Ecto neural progenitor cell (in vitro differentiated cells): ENCODE data around the gene FARSA.
"Not testable (repeated sequence)": the region's sequence is repeated elsewhere in the genome, so short reads cannot be mapped to it uniquely, and the experiment has no call there.

Source experiments
- DNase-seq: peaks from one replicate; pipeline ENCODE4 v3.0.0-alpha.2; 2018; ENCODE audit warnings: low spot score

FARSA gene

DNA sequence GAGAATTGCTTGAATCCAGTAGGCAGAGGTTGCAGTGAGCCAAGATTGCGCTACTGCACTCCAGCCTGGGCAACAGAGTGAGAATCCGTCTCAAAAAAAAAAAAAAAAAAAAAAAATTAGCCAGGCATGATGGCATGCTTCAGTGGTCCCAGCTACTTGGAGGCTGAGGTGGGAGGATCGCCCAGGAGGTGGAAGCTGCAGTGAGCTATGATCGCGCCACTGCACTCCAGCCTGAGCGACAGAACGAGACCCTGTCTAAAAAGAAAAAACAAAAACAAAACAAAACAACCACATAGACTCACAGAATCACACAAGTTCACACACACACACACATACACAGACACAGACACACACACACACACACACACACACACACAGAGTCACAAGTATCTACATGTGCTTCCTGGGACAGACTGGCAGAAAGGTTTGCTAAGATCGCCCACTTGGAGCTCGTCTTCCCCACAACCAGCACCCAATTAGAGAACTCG is 43.2 kb downstream of the FARSA start:
- not testable (repeated sequence) for DNase-seq

GRCh38 chr19:12888006-12888603 is 45.4 kb downstream of the FARSA start:
- DNase-seq = no peak

DNA sequence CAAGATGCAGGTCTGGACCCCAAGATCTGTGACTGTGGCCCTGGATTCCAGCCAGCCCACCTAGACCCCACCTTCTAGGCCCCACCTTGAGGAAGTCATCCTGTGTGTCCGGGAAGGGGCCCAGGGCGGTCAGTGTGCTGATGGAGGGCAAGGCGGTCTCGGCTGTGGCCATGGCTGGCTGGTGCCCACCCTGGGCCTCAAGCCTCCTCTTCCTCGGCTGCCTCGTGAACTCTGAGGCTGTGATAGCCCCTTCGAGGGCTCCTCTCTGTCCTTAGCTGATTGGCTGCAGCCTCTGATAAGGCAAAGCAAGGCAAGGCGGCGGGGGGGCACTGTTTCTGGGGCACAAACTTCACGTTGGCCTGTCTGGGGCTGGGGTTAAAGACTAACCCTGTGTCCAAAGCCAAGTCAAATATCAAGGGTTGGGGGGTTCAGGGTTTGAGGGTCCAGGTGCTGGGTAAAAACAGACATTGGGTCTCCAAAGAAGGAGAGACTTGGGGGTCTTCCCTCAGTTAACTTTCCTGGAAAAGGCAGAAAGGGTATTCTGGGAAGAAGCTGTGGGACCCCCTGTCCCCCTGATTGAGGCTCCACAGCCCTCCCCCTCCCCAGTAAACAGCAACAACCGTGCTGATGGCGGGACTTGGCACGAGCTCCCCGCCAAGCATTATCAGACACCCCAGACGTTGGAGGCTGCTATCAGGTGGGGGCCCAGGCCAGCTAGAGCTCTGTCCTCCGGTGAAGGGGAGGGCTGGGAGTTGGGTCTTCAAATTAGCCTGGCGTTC is 46.4 kb downstream of the FARSA start, which contains the start of gene KLF1:
TSS of gene KLF1 (minus strand) at position 233 of the 779 bp plus-strand sequence. CDS start at position 172, 61 bp downstream.
- no peak for DNase-seq

- no peak for DNase-seq
Measured at GRCh38 chr19:12886651-12886968, 46.9 kb downstream of the FARSA start.

GRCh38 chr19:12885749-12886650 is 47.5 kb downstream of the FARSA start:
- no peak for DNase-seq

DNA sequence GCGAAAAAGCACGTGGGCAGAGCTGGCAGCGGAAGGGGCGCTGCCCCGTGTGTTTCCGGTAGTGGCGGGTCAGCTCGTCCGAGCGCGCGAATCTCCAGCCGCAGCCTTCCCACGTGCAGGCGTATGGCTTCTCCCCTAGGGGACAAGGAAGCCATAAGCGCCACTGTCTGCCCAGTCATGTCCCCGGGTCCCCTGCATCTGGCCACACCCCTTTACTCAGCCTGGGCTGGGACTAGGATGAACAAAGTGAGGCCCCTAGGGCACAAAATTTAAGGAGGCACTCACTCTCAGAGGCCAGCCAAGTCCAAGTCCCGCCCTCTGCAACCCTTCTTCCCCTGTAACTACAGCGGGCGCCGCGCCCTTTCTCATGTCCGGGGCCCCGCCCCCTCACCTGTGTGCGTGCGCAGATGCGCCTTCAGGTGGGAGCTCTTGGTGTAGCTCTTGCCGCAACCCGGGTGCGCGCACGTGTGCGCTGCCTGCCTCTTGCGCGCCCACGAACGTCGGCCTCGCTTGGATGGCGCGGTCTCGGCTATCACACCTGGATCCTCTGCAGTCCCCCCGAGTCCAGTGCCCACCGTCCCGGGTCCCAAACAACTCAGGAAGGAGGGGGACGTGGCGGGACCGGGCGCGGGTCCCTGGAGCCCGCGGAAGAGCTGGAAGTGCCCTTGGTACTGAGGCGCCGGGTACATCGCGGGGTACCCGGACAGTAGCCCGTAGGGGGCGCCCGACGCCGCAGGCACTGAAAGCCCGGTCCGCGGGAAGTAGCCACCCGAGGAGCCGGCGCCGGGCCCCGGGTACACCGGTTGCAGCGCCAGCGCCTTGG is 48.4 kb downstream of the FARSA start:
- DNase-seq = peak; percentile 86

- DNase-seq = no peak
Measured at GRCh38 chr19:12884627-12884925, 48.9 kb downstream of the FARSA start.

DNA sequence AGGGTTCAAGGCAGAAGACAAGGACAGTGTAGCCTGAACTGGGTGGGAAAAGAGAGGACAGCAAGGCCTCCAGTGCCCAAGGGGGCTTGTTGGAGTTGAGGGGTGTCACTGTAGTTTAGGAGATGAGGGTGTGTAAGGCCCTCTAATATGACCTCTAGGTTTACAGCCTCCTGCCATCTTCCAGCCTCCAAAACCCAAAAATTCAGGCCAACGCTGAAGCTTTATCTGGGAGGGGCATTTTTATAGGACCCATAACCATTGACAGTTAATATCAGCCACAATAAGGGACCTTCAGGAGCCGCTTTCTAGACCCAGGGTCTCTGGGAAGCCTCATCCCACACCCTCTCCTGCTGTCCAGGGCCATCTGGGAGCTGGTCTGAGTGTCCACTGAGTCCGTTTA is 49.3 kb downstream of the FARSA start:
- DNase-seq = no peak

- no peak for DNase-seq
Measured at GRCh38 chr19:12882589-12882988, 50.9 kb downstream of the FARSA start.

GRCh38 chr19:12881172-12881808 is 52.2 kb downstream of the FARSA start, which contains the start of gene DNASE2:
Gene DNASE2 (minus strand): TSS chr19:12881449. CDS start chr19:12881375, 74 bp downstream.
- DNase-seq = peak; percentile 91

GRCh38 chr19:12880551-12881171 is 52.9 kb downstream of the FARSA start:
- DNase-seq = no peak

- DNase-seq = no peak
Measured at GRCh38 chr19:12875086-12875485, 58.4 kb downstream of the FARSA start.

DNA sequence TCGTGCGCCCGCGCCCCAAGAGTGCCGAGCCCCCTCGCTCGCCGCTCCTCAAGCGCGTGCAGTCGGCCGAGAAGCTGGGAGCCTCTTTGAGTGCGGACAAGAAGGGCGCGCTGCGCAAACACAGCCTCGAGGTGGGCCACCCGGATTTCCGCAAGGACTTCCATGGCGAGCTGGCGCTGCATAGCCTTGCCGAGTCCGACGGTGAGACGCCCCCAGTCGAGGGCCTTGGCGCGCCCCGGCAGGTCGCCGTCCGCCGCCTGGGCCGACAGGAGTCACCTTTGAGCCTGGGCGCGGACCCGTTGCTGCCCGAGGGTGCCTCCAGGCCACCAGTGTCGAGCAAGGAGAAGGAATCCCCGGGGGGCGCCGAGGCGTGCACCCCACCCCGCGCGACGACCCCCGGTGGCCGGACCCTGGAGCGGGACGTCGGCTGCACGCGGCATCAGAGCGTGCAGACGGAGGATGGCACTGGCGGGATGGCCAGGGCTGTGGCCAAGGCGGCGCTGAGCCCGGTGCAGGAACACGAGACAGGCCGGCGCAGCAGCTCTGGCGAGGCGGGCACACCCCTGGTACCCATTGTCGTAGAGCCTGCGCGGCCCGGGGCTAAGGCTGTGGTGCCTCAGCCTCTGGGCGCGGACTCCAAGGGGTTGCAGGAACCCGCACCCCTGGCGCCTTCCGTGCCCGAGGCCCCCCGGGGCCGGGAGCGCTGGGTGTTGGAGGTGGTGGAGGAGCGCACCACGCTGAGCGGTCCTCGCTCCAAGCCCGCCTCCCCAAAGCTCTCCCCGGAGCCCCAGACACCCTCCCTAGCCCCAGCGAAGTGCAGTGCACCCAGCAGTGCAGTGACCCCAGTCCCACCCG is 59.4 kb downstream of the FARSA start:
- DNase-seq = no peak

DNA sequence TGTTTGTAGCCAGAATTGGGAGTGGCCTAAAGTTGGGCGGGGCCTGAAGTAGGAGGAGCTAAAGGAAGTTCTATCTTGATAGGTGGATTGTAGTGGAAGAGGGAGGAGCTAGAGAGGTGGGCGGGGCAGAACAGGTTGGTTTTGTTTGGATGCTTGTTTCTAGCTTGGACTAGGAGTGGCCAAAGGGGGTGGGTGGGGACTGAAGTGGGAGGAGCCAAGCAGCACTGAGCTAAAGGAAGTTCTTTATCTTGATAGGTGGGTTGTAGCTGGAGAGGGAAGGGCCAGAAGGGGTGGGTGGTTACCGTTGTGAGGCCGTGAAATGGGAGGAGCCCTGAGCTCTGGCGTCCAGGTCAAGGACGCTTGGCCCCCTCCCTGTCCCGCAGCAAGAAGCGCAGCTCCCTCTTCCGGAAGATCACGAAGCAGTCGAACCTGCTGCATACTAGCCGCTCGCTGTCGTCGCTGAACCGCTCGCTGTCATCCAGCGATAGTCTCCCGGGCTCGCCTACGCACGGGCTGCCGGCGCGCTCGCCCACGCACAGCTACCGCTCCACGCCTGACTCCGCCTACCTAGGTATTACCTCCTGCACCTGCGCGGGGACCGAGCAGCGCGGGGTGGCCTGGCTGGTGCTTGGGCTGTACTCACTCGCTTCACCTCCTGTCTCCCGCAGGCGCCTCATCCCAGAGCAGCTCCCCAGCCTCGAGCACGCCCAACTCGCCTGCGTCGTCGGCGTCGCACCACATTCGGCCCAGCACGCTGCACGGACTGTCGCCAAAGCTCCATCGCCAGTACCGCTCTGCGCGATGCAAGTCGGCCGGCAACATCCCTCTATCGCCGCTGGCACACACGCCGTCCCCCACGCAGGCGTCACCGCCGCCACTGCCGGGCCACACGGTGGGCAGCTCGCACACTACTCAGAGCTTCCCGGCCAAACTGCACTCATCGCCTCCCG is 60.3 kb downstream of the FARSA start:
- DNase-seq = no peak
